HepG2 (cell line): ENCODE data around the gene SEC23IP. TPM values are rescaled to one million over a fixed set of nuclear protein-coding genes. Genes with fewer than 3 reads are reported as not detected.

ENCODE experiments used
- FIP1L1 ChIP-seq: fragments of 200-400 bp; formaldehyde crosslinking; IDR thresholded peaks from 2 replicates; pipeline ENCODE4 v1.6.1; 2018; ENCODE audit warnings: low read depth, mild to moderate bottlenecking, low read length, moderate library complexity, borderline replicate concordance; ENCODE audit not compliant: insufficient read depth
- FOXK1 ChIP-seq: sonication (generic); formaldehyde crosslinking; IDR thresholded peaks from 2 replicates; pipeline ENCODE4 v1.4.0; 2020; ENCODE audit warnings: low read depth, missing genetic modification reagents, borderline replicate concordance
- KDM2A ChIP-seq: sonication (generic); formaldehyde crosslinking; IDR thresholded peaks from 2 replicates; pipeline ENCODE4 v1.4.0; 2020; ENCODE audit warnings: low read depth, missing genetic modification reagents, borderline replicate concordance
- MATR3 ChIP-seq: sonication (generic); formaldehyde crosslinking; IDR thresholded peaks from 2 replicates; pipeline ENCODE4 v1.4.0; 2020; ENCODE audit warnings: missing genetic modification reagents
- PATZ1 ChIP-seq: sonication (generic); formaldehyde crosslinking; IDR thresholded peaks from 2 replicates; pipeline ENCODE4 v1.4.0; 2020; ENCODE audit warnings: missing genetic modification reagents
- PPARG ChIP-seq: conservative IDR thresholded peaks from 2 replicates; pipeline ENCODE4 v1.6.1; 2016; ENCODE audit warnings: missing biosample characterization, missing genetic modification reagents
- ZBTB10 ChIP-seq: sonication (generic); formaldehyde crosslinking; IDR thresholded peaks from 2 replicates; pipeline ENCODE4 v1.4.0; 2020; ENCODE audit warnings: missing genetic modification reagents, borderline replicate concordance
- ZBTB37 ChIP-seq: sonication (generic); formaldehyde crosslinking; IDR thresholded peaks from 2 replicates; pipeline ENCODE4 v1.4.0; 2020; ENCODE audit warnings: mild to moderate bottlenecking, missing genetic modification reagents
- ZBTB42 ChIP-seq: sonication (generic); formaldehyde crosslinking; IDR thresholded peaks from 2 replicates; pipeline ENCODE4 v1.5.0; 2020; ENCODE audit warnings: mild to moderate bottlenecking, missing genetic modification reagents
- ZBTB7B ChIP-seq: sonication (generic); formaldehyde crosslinking; IDR thresholded peaks from 2 replicates; pipeline ENCODE4 v1.4.0; 2020; ENCODE audit warnings: missing genetic modification reagents
- ZFP82 ChIP-seq: sonication (generic); formaldehyde crosslinking; IDR thresholded peaks from 2 replicates; pipeline ENCODE4 v1.5.1; 2020; ENCODE audit warnings: mild to moderate bottlenecking, missing genetic modification reagents, borderline replicate concordance
- ZNF296 ChIP-seq: sonication (generic); formaldehyde crosslinking; conservative IDR thresholded peaks from 2 replicates; pipeline ENCODE4 v1.5.0; 2020; ENCODE audit warnings: mild to moderate bottlenecking, missing genetic modification reagents
- ZNF382 ChIP-seq: sonication (generic); formaldehyde crosslinking; IDR thresholded peaks from 2 replicates; pipeline ENCODE4 v1.5.0; 2020; ENCODE audit warnings: missing genetic modification reagents, mild to moderate bottlenecking, borderline replicate concordance
- ZXDC ChIP-seq: sonication (generic); formaldehyde crosslinking; IDR thresholded peaks from 2 replicates; pipeline ENCODE4 v1.5.0; 2020; ENCODE audit warnings: mild to moderate bottlenecking, missing genetic modification reagents
- polyA plus RNA-seq, 8 experiments: library from polyadenylated mRNA; depleted of rRNA in 3 of 8; stranded (reverse) in 7 of 8; unstranded in 1 of 8; fragments of >200 nt; fragmentation: Illumina TruSeq in 4 of 8; extraction: Trizol in 4 of 8; gene quantifications; 2 replicates each; pipeline versions ENCODE4 v1.2.1 to v1.2.3, GENCODE V29; 2011 to 2016; ENCODE audit warnings: low read depth in 4 of 8, missing spikeins in 1 of 8, mixed read lengths in 1 of 8; ENCODE audit not compliant: insufficient read depth in 1 of 8
- total RNA-seq, 5 experiments: library from RNA; depleted of rRNA; stranded (reverse); fragments of >200 nt; fragmentation: Illumina TruSeq; extraction: Trizol; gene quantifications; 2 replicates each; pipeline ENCODE4 v1.2.3, GENCODE V29; 2016; ENCODE audit warnings: low read depth in 1 of 5

The SEC23IP gene
- total and polyA plus RNA-seq, 2 of the 13 experiments (the other 11 are each of a cell fraction or from before 2014, with no cell fraction given), result 32.3 to 57.7 TPM

DNA sequence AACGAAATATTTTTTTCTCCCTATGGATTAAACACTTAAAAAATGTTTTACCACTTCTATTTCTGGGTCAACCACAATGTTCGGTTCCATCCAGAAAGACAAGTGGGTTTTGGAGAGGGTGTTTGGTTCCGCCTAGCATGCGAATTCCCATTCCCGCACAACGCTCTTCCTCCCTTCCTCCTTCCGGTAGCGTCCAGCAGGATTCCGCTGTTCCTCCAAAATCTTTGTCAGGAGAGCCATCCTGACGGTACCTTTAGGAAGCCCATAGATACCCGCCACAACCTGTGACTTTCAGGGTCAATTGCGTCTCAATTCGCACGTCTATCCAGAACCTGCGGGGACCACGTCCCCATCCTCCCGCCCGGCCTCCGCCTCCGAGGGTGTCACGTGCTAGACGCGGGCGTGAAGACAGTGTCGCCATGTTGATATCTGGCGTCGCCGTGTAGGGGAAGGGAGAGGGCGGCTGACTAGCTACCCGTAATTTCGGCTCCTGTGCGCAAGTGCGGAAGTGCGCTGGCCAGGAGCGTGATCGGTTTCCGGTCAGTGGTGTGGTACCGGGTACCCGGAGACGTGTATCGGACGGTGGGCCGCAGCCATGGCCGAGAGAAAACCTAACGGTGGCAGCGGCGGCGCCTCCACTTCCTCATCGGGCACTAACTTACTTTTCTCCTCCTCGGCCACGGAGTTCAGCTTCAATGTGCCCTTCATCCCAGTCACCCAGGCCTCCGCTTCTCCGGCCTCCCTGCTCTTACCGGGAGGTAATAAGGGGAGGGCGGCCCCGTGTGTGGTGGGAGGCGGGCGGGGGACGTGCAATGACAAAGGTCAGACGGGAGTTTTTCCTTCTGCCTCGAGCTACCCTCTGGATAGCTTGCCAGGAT is at the start of gene SEC23IP (continued):
- TF ChIP-seq ZBTB10 (CRISPR knock-in tag), result peak; percentile 58; the same call in 1 of the 2 replicates
- TF ChIP-seq FOXK1, result peak; percentile 96
- TF ChIP-seq ZBTB37 (CRISPR knock-in tag), result no peak
- no peak for TF ChIP-seq ZNF382 (CRISPR knock-in tag)
- peak; percentile 92 for TF ChIP-seq KDM2A (CRISPR knock-in tag)
- TF ChIP-seq ZXDC (CRISPR knock-in tag), result 0 out of 2 replicates have a peak, but pooled peaks have one; percentile 31
- 0 out of 2 replicates have a peak, but pooled peaks have one; percentile 24 for TF ChIP-seq PPARG (CRISPR knock-in tag)
- no peak for TF ChIP-seq ZBTB7B (CRISPR knock-in tag)
- TF ChIP-seq FIP1L1, result 0 out of 2 replicates have a peak, but pooled peaks have one; percentile 34
- TF ChIP-seq ZNF296, result 0 out of 2 replicates have a peak, but pooled peaks have one; percentile 6
- TF ChIP-seq MATR3 (CRISPR knock-in tag), result no peak
- TF ChIP-seq PATZ1 (CRISPR knock-in tag), result peak; percentile 73
- TF ChIP-seq ZFP82 (CRISPR knock-in tag), result peak; percentile 28; the same call in 1 of the 2 replicates
- peak; percentile 82; the same call in 1 of the 2 replicates for TF ChIP-seq ZBTB42 (CRISPR knock-in tag)
